IMR-90 (cell line): ENCODE measurements around the gene VGLL1. TPM values are rescaled to one million over a fixed set of nuclear protein-coding genes. Genes with fewer than 3 reads are reported as not detected.

ENCODE experiments used
- ATAC-seq: fragments of 200-7000 bp; cut with Tn5 transposase; 2 replicates; pipeline ENCODE4 v1.9.1; 2020; ENCODE audit warnings: low read depth, mild to moderate bottlenecking, moderate library complexity
- BruUV-seq: library from RNA; stranded (reverse); fragments of 400-500 nt; replicated peaks from 2 replicates; lab custom pipeline; 2021; lab: Mats Ljungman, UMichigan
- CTCF ChIA-PET: fragments of 300-600 bp; formaldehyde crosslinking; extraction: SDS; loops from one replicate; lab custom pipeline; 2021; ENCODE audit warnings: antibody characterized with exemption; lab: Yijun Ruan, JAX
- POLR2A ChIA-PET: fragments of 300-600 bp; sonication (Branson Sonifier 250); formaldehyde crosslinking; loops from one replicate; lab custom pipeline; 2022; ENCODE audit warnings: antibody characterized with exemption; ENCODE audit not compliant: unreplicated experiment; lab: Charles Lee
- DNase-seq: peaks from one replicate; pipeline ENCODE4 v3.0.0; 2013
- H2AFZ ChIP-seq: replicated peaks from 2 replicates; pipeline ENCODE3; 2013; ENCODE audit warnings: low read length, mild to moderate bottlenecking; ENCODE audit not compliant: poor library complexity
- H2AK5ac ChIP-seq: 2 replicates; pipeline ENCODE4 v1.6.1; 2013; ENCODE audit warnings: low read depth, low read length, inconsistent platforms
- H2AK9ac ChIP-seq: replicated peaks from 2 replicates; pipeline ENCODE3; 2013; ENCODE audit warnings: mild to moderate bottlenecking, low read depth, low read length, moderate library complexity; ENCODE audit not compliant: poor library complexity
- H2BK120ac ChIP-seq: 2 replicates; pipeline ENCODE4 v1.6.1; 2013; ENCODE audit warnings: low read depth, low read length, inconsistent platforms
- H2BK15ac ChIP-seq: 3 replicates; pipeline ENCODE4 v1.6.1; 2013; ENCODE audit warnings: low read depth, low read length, inconsistent platforms
- H2BK20ac ChIP-seq: 2 replicates; pipeline ENCODE4 v1.6.1; 2013; ENCODE audit warnings: low read depth, mild to moderate bottlenecking, inconsistent platforms, low read length, moderate library complexity
- H2BK5ac ChIP-seq: 2 replicates; pipeline ENCODE4 v1.6.1; 2013; ENCODE audit warnings: mild to moderate bottlenecking, low read depth, low read length, inconsistent platforms; ENCODE audit not compliant: poor library complexity, severe bottlenecking
- H3K14ac ChIP-seq: replicated peaks from 2 replicates; pipeline ENCODE4 v1.6.1; 2013; ENCODE audit warnings: low read depth, low read length, inconsistent platforms
- H3K18ac ChIP-seq: 2 replicates; pipeline ENCODE4 v1.6.1; 2013; ENCODE audit warnings: low read depth, low read length, control low read depth
- H3K23ac ChIP-seq: 2 replicates; pipeline ENCODE4 v1.6.1; 2013; ENCODE audit warnings: low read depth, low read length, inconsistent platforms
- H3K27ac ChIP-seq: 2 replicates; pipeline ENCODE4 v1.5.1; 2013; ENCODE audit warnings: mild to moderate bottlenecking, control low read depth, low read length; ENCODE audit not compliant: insufficient read depth
- H3K27me3 ChIP-seq: 2 replicates; pipeline ENCODE4 v1.6.1; 2013; ENCODE audit warnings: low read length; ENCODE audit not compliant: control insufficient read depth, insufficient read depth
- H3K36me3 ChIP-seq: 2 replicates; pipeline ENCODE4 v1.6.1; 2013; ENCODE audit warnings: low read length, mixed read lengths; ENCODE audit not compliant: control insufficient read depth, insufficient read depth
- H3K4ac ChIP-seq: 2 replicates; pipeline ENCODE4 v1.6.1; 2013; ENCODE audit warnings: low read depth, low read length, inconsistent platforms
- H3K4me1 ChIP-seq: 2 replicates; pipeline ENCODE4 v1.6.1; 2013; ENCODE audit warnings: low read length, mixed read lengths; ENCODE audit not compliant: control insufficient read depth, insufficient read depth
- H3K4me2 ChIP-seq: 2 replicates; pipeline ENCODE4 v1.6.1; 2013; ENCODE audit warnings: low read depth, mild to moderate bottlenecking, control low read depth, low read length, moderate library complexity
- H3K4me3 ChIP-seq: 2 replicates; pipeline ENCODE4 v1.5.1; 2013; ENCODE audit warnings: low read depth, mild to moderate bottlenecking, control low read depth, low read length, moderate library complexity; ENCODE audit not compliant: insufficient read depth
- H3K56ac ChIP-seq: 2 replicates; pipeline ENCODE4 v1.6.1; 2013; ENCODE audit warnings: low read length, inconsistent platforms; ENCODE audit not compliant: insufficient read depth; ENCODE audit errors: extremely low read depth
- H3K79me1 ChIP-seq, 2 experiments: 2 replicates each; pipeline ENCODE4 v1.6.1; 2013; ENCODE audit warnings: low read length in 2 of 2, inconsistent platforms in 1 of 2, low read depth in 1 of 2
- H3K9ac ChIP-seq: 2 replicates; pipeline ENCODE4 v1.6.1; 2013; ENCODE audit warnings: low read depth, low read length, control low read depth
- H3K9me1 ChIP-seq: 2 replicates; pipeline ENCODE4 v1.6.1; 2013; ENCODE audit warnings: low read length, inconsistent platforms; ENCODE audit not compliant: insufficient read depth
- H3K9me3 ChIP-seq: 2 replicates; pipeline ENCODE4 v1.6.1; 2013; ENCODE audit warnings: low read length; ENCODE audit not compliant: control insufficient read depth, insufficient read depth
- H4K20me1 ChIP-seq: 2 replicates; pipeline ENCODE4 v1.6.1; 2013; ENCODE audit warnings: low read length, inconsistent platforms; ENCODE audit not compliant: insufficient read depth
- H4K5ac ChIP-seq: 2 replicates; pipeline ENCODE4 v1.6.1; 2013; ENCODE audit warnings: mild to moderate bottlenecking, low read depth, low read length, control low read depth
- H4K8ac ChIP-seq, 2 experiments: 2 replicates each; pipeline ENCODE4 v1.6.1; 2013; ENCODE audit warnings: low read depth in 2 of 2, low read length in 2 of 2, control low read depth in 1 of 2, inconsistent platforms in 1 of 2
- H4K91ac ChIP-seq: 2 replicates; pipeline ENCODE4 v1.6.1; 2013; ENCODE audit warnings: low read depth, low read length, inconsistent platforms; ENCODE audit not compliant: insufficient read depth
- MAFK ChIP-seq: IDR thresholded peaks from 2 replicates; pipeline ENCODE4 v1.6.1; 2012; ENCODE audit warnings: low read depth, low read length, improper control_type of control experiment
- MAZ ChIP-seq: IDR thresholded peaks from 2 replicates; pipeline ENCODE4 v1.6.1; 2012; ENCODE audit warnings: low read depth, mild to moderate bottlenecking, low read length, improper control_type of control experiment, moderate library complexity, borderline replicate concordance
- MXI1 ChIP-seq: IDR thresholded peaks from 2 replicates; pipeline ENCODE4 v1.6.1; 2012; ENCODE audit warnings: low read depth, mild to moderate bottlenecking, low read length, moderate library complexity, borderline replicate concordance
- NFE2L2 ChIP-seq: fragments of 150-350 bp; IDR thresholded peaks from 2 replicates; pipeline ENCODE4 v1.6.1; 2016; ENCODE audit warnings: low read depth, mild to moderate bottlenecking, low read length
- POLR2A ChIP-seq: IDR thresholded peaks from 2 replicates; pipeline ENCODE4 v1.6.1; 2012; ENCODE audit warnings: mild to moderate bottlenecking, low read depth, low read length
- RCOR1 ChIP-seq: IDR thresholded peaks from 2 replicates; pipeline ENCODE4 v1.6.1; 2012; ENCODE audit warnings: mild to moderate bottlenecking, low read length, improper control_type of control experiment; ENCODE audit not compliant: insufficient replicate concordance
- WGBS, 2 experiments: methylation state at CpG; one replicate each; pipeline versions ENCODE4 v1.1.5 to v1.1.7; 2013; ENCODE audit warnings: missing lambda C conversion rate in 2 of 2; ENCODE audit not compliant: insufficient read length in 1 of 2; ENCODE audit errors: extremely low coverage in 2 of 2; 5-methylcytosine and 5-hydroxymethylcytosine counted together
- dilution Hi-C: fragments of 300-500 bp; cut with HindIII; formaldehyde crosslinking; loops from one replicate; pipeline ENCODE4 v1.14.3; 2018; ENCODE audit warnings: low sequenced_read_pairs; ENCODE audit not compliant: unreplicated experiment
- in situ Hi-C: fragments of 300-500 bp; cut with MboI; formaldehyde crosslinking; loops from 3 replicates; pipeline ENCODE4 v1.14.3; 2019; ENCODE audit warnings: low sequenced_read_pairs, inconsistent platforms, mixed read lengths
- intact Hi-C: fragments of 100-400 bp; cut with micrococcal nuclease; formaldehyde crosslinking; loops from 2 replicates; pipeline ENCODE4 v1.10.0; 2022
- polyA plus RNA-seq, 3 experiments: library from polyadenylated mRNA; depleted of rRNA; stranded (reverse); fragments of >200 nt; gene quantifications; 2 replicates each; pipeline ENCODE4 v1.2.3, GENCODE V29; 2012; ENCODE audit warnings: low replicate concordance in 1 of 3
- total RNA-seq: library from RNA; depleted of rRNA; stranded (reverse); fragments of >200 nt; gene quantifications from 2 replicates; pipeline ENCODE4 v1.2.3, GENCODE V29; 2012
- TF ChIP-seq, protein P1 (sequence below): fragments of 150-350 bp; IDR thresholded peaks from 2 replicates; pipeline ENCODE4 v1.6.1; 2016; ENCODE audit warnings: low read depth, mild to moderate bottlenecking, low read length, moderate library complexity, borderline replicate concordance

VGLL1 gene
- total and polyA plus RNA-seq, 2 of the 4 experiments (the other 2 are of a cell fraction) = not detected

DNA sequence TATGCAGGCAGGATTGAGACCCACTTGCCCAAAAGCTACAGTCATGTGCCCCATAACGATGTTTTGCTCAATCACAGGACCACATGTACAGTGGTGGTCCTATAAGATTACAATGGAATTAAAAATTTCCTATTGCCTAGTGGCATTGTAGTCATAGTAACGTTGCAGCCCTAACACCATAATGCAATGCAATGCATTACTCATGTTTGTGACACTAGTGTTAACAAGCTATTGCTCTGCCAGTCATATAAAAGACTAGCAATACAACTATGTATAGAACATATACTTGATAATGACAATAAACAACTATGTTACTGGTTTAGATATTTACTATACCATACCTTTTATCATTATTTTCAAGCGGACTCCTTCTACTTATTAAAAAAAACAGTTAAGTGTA lies 50.6 kb downstream of the VGLL1 start:
- intact Hi-C loops = no loop called here
- no TSS peak for BruUV-seq
- ATAC-seq = no peak
- no peaks in the 10 kb centered on the region for H3K79me1 ChIP-seq
- ChIA-PET CTCF (no interaction called here), POLR2A (no interaction called here)
- no peak overlapping the region for H3K18ac ChIP-seq
- no peaks in the 10 kb centered on the region for H3K9me3 ChIP-seq
- no peak overlapping the region for H3K4me2 ChIP-seq
- H2AFZ ChIP-seq = no peak overlapping the region
- H3K4me3 ChIP-seq = no peak overlapping the region
- H3K36me3 ChIP-seq = no peaks in the 10 kb centered on the region
- H2BK120ac ChIP-seq = no peak overlapping the region
- H4K20me1 ChIP-seq = no peaks in the 10 kb centered on the region
- no peaks in the 10 kb centered on the region for H3K9me1 ChIP-seq
- H3K27me3 ChIP-seq = peaks cover 4% of the 10 kb centered on the region
- H4K8ac ChIP-seq = no peak overlapping the region
- H3K4ac ChIP-seq = no peak overlapping the region
- in situ Hi-C loops = no loop called here
- no peak overlapping the region for H4K5ac ChIP-seq
- H4K91ac ChIP-seq = no peak overlapping the region
- no peak overlapping the region for H3K27ac ChIP-seq
- H3K23ac ChIP-seq = no peak overlapping the region
- no peak overlapping the region for H3K14ac ChIP-seq
- dilution Hi-C loops = no loop called here
- no CpG with 5 or more reads among the region's 3 CpGs for WGBS, 2 experiments
- DNase-seq = no peak
- no peak overlapping the region for H3K9ac ChIP-seq
- H2BK20ac ChIP-seq = no peak overlapping the region
- TF ChIP-seq POLR2A (no peak), NFE2L2 (no peak), MXI1 (no peak), MAFK (no peak), MAZ (no peak), RCOR1 (no peak)
- TF ChIP-seq, protein P1, sequence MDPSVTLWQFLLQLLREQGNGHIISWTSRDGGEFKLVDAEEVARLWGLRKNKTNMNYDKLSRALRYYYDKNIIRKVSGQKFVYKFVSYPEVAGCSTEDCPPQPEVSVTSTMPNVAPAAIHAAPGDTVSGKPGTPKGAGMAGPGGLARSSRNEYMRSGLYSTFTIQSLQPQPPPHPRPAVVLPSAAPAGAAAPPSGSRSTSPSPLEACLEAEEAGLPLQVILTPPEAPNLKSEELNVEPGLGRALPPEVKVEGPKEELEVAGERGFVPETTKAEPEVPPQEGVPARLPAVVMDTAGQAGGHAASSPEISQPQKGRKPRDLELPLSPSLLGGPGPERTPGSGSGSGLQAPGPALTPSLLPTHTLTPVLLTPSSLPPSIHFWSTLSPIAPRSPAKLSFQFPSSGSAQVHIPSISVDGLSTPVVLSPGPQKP = no peak
- no peak overlapping the region for H2AK5ac ChIP-seq
- no peak overlapping the region for H2BK15ac ChIP-seq
- H3K56ac ChIP-seq = no peak overlapping the region
- H2BK5ac ChIP-seq = no peak overlapping the region
- H2AK9ac ChIP-seq = no peak overlapping the region
- no peaks in the 10 kb centered on the region for H3K4me1 ChIP-seq
